NCI-H2196 (cell line): ENCODE measurements around the gene CPEB1.
"Not testable (repeated sequence)": the region's sequence is repeated elsewhere in the genome, so short reads cannot be mapped to it uniquely, and the experiment has no call there.

Experiments used
- DNase-seq: peaks from one replicate; lab custom pipeline; 2025; ENCODE audit not compliant: unreplicated experiment; lab: John Stamatoyannopoulos, UW

Gene CPEB1

DNA sequence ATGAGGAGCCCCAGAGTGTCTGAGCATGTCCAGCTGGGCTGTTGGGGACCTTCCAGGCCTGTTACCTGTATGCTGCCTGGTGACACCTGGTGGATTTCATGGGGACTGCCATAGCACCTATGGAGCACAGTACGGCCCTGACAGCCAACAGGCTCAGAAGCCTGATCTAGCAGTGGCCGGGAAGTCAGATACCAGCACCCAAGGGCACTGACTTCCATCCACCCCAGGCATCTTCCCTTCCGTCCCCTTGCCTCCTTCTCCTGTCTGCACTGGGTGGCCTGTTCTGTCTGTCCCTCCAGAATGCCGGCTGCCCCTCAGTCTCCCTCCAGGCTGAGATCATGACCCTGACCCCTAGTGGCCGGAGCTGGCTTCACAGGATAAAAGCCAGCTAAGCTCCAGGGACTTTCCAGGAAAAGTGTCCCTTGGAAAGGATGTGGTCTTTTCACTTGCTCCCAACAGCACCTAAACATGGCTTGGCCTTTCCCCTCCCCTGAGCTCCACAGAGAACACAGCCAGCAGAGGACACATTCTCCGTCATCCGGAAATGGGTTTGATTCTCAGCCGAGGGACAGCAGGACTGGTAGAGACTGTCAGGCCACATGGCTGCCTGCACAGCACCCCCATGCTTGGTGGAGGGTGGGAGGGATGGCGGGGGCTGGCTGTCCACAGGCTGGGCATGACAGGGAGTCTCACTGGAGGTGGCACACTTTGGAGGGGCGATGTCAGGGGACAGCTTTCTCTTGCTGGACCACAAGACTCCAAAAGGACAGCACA lies 116.4 kb downstream of the CPEB1 start:
- DNase-seq: no peak

DNA sequence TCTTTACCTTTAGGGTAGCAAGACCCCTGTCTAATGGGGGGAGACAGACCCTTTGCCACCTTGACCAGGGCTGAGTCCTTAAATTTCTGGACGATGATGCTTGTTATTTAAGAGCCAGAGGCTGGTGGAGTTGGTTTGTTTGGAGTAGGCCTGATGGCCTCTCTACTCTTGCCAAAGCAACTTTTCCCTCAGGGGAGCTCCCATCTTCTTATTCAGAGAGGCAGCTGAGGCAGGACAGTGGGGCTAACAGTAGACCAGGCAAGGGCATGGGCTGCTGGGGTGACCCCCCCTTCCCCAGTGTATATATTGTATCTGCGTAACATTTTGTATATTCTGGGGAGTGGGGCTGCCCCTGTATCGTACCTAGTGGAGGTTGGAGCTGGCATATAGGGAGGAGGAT lies 117.2 kb downstream of the CPEB1 start:
- DNase-seq: no peak

DNA sequence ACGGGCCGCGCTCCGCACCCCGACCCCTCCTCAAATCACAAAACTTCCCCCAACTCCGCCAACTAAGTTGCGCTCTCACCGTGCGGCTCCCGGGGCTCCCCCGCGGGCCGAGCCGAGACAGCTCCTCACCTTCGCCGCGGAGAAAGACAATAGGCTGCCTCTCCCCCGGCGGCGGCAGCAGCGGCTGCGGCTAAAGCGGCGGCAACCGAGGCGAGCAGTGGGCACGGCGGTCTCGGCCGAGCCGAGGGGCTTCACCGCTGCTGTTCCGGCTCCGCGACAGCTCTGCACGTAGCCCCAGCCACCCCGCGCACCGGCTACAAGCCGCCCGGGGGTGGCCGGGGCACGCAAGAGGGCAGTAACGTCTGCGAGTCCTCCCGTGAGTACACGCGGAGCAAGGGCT lies 133.6 kb downstream of the CPEB1 start:
- not testable (repeated sequence) for DNase-seq

DNA sequence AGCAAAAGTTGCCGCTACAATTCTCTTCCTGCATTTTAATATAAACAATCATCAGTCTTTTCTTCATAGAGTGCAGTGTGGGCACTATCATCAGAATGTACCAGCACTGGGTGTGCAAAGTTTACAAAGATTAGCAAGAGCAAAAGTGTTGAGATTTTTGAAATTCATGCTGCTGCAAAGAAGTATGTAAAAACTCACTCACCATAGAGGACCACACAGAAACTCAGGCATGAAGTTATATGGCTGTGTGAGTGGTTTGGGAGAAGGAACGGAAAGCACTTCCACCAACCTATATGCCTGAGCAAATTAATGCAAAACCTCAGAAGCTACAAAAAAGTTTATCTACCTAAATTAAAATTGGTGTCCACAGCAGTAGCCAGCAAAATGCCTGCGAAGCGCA lies 139.5 kb downstream of the CPEB1 start:
- not testable (repeated sequence) for DNase-seq

DNA sequence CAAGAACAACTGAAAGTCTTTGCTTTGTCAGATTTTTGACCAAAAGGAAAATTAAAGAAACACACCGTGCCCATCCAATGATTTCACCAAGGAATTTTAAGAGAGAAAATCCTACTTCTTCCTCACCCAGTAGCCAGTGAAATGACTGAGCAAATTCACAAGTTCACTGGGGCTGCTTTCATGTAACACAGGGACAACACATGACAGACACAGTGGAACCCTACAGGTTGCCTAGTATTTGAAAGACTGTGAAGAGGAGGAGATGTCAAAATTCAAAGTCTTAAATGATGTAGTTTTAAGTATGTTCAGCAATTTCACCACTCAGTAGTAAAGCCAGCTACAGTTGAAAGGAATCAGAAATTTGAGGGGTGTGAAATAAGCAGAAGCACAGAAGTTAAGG lies 140.1 kb downstream of the CPEB1 start:
- DNase-seq: not testable (repeated sequence)

DNA sequence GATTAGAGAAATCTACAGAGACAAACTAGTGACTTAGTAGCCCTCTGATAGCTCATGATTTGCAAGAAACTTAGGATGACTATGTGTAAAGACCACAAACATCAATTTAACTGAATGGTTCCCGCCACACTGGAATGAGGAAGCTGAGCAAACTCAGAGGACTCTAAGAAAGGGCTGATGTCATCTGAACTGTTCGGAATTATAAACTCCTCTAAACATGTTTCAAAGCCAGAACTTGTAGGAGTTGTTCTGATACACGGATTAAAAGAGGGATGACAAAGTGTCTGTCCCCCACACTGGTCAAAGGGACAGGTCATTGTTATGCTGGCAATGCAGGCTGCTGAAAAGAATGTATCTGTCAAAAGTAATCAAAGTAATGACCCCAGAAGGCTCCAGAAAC lies 141.3 kb downstream of the CPEB1 start:
- DNase-seq: not testable (repeated sequence)

DNA sequence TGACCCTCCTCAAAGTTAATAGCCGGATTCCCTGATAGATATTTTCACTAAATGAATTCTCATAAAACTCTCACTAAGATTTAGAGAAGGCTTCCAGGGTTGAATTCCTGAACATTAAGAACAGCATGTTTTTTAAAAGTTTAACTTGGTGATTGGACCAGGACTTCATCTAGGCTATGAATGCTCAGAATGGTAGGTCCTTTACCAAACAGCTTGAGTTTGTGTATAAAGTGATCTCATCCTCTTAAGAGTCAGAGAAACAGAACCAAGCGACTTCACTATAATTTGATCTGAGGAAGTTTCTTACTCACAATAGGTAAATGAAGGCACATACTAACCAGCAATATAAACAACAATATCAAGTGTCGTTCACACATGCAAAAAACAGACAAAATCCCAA lies 143.1 kb downstream of the CPEB1 start:
- not testable (repeated sequence) for DNase-seq

DNA sequence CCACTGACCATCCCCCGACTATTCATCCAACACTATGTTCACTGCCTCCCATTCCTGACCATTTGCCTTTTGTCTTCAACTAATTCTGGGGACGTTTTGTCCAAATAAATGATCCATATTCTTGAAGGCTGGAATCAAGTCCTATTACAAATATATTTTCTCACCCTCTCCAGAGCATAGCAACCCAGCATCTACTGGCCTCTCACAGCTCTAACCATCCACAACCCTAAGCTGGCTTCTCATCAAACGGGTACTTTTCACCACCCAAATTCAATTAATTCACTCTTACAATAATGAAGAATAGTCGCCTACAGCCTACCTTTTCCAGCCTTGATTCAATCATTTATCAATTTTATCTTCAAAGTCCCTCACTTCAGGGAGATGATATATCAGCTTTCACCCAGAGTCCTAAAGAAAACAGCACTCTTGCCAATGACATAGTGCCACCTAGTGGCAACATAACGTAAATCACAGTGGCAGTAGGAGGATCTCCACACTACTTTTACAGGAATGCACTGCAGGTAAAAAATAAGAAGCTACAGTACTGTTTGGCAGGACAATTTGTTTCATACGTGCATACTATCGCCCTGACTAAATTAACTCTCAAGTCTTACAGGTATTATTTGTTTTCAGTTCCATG lies 144.3 kb downstream of the CPEB1 start:
- not testable (repeated sequence) for DNase-seq

DNA sequence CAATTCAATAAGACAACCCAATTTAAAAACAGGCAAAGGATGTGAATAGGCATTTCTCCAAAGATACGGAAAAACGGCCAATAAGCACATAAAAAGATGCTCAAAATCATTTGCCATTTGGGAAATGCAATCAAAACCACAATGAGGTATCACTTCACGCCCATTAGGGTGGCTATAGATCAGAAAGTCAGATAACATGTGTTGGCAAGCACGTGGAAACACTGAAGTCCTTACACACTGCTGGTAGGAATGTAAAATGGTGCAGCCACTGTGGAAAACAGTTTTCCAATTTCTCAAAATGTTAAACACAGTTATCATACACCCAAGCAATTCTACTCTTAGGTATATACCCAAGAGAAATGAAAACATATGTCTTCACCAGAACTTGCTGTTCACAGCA lies 146.4 kb downstream of the CPEB1 start:
- DNase-seq: not testable (repeated sequence)

DNA sequence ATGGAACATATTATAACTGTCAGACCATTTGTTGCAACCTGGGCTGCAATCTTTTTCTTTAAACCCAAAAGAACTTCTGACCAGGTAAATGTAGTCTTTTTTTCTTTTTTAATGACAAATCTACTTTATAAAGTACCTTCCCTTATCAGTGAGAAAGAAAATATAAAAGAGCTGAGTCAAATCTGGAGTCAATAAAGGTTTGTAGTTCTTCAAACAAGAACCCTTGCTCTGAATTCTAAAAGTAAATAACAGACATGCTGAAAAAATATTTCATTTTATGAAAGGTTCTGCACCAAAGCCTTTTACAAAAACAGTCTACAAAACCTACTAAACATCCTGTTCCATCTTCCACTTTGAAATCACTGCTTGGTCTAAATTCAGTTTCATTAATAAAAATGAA lies 149.2 kb downstream of the CPEB1 start:
- DNase-seq: not testable (repeated sequence)
